ENCODE results near the gene CITED1.
"Not testable (repeated sequence)": the region's sequence is repeated elsewhere in the genome, so short reads cannot be mapped to it uniquely, and the experiment has no call there.

The CITED1 gene, protein sequence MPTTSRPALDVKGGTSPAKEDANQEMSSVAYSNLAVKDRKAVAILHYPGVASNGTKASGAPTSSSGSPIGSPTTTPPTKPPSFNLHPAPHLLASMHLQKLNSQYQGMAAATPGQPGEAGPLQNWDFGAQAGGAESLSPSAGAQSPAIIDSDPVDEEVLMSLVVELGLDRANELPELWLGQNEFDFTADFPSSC

DNA sequence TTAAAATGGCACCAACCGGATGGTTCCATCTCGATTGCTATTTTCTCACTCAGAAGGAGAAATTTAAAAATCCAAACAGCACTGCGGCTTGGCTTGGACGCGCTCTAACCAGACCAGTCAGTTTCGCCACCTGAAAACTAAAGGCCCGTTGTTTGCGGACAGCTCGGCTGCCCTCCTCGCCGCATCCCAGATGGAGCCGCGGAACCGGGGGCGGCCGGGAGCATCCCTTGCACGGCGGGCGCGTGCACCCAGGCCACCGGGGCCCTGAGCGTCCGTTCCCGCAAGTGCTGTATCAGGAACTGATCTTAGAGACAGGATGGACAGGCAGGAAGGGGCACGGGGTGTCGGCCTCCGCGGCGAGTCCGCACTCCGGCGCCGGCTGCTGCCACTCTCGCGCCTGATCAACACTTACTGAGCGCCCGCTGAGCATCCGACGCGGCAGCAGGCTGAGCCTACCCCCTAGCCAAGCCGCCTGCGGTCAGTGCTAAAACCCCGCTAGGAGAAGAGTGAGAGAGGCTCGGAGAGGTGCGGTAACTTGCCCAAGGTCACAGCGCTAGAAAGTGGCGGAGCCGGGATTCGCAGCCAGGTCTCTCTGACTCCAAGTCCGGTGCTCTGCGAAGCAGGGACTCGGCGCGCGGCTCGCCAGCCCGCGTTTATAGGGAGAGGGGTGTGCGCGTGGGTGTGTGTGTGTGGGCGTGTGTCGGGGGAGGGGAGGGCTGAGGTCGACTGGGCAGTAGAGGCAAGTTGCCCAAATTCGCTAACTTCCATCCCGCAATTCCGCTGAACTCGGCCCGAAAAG is at the start of gene CITED1:
TSS of gene CITED1 (minus strand) at position 629 of the 799 bp plus-strand sequence. CDS start 3,045 bp downstream, outside the sequence.
- DNase-seq: no peak

DNA sequence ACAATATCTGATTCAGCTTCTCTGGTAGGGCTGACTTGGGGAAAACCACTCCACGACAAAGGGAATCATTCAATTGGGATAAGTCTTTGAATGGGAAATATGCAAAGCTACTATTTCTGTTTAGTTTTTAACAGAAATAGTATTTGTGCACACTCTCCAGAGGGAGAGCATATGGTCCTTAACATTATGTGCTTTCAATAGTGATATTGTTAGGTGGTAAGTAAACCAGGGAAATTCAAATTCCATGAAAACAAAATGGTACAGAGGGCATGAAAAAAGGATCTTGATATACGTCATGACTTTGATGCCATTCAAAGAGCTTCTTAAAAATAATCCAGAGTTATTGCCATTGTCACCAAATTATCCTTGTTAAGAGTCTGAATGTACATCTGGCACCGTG is 47.1 kb upstream of the CITED1 start:
- no peak for DNase-seq

DNA sequence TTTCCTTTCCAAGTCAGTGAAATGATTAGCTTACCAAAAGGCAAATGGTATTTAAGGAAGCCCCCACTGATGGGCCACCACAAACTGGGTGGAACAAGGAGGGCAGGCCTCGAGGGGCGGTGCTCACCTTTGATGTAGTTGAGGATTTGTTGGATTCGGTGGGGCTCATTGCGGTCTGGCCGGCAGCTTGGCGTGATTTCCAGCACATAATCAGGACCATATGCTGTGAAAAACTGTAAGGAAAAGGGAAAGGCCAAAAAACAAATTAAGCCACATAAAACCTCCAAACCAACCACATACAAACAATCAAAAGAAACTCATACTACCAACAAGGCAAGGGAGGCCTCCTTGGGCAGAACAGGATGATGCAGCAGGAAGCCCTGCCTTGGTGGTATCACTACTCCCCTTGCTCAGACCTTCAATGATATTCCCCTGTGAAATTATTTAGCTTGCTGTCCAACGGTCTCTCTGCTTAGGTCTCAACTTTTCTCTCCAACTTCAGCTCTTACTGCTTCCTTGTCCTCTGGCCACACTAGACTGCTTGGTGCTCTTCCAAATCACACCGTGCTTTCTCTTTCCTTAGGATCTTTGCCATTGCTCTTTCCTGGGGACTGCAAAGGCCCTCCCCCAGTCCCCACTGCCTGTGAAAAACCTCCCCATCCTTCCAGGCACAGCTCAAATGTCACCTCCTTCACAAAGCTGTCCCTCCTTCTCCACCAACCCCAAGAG is 46.1 kb upstream of the CITED1 start:
- DNase-seq: no peak

DNA sequence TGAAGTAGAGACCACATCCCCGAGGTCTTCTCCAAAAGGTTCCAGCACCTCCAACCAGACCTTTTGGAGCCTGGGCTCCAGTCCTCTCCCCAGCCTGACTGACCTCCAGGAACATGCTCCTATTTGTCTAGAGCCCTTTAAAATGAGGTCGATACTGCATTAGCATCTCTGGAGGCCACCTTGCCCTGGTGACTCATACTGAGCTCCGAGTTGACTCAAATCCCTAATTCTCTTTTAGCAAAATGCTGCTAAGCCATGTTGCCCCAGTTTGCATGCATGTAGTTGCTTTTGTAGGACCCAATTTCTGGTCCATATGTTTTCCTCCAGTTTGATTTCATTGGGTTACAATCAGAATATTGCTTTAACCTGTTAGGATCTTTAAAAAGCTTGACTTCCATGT is 43.5 kb upstream of the CITED1 start:
- DNase-seq: no peak

DNA sequence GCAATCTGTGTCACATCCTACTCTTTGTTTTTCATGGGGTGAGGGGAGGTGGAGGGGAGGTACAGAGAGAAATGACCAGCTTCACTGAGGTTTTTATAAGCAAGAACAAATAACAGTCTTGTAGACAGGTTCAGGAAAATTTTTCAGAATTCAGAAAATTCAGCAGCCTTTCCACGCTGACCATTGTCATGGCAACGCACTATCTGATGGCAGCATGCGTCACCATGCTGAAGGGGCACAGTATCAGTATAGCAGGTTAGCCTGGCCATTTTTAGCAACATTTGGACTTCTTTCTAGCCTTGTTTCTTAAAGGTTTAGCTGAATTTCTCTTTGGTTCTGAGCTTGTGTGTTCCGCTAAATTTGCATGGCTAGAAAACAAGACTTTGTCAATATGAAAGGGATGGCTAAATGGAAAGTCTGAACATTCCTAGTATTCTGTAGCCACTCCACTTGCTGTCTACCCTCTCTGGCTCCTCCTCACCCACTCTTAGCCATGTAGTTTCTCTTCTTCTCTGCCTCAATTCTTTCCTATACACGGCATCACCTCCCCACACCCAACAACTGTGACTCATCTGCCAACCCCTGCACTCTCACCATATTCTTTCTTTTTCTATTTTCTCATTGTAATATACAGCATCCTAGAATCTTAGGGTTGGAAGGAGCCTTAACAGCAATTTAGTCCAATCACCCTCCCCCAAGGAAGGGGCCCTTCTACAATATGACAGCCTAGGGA is 42.7 kb upstream of the CITED1 start:
- DNase-seq: no peak

DNA sequence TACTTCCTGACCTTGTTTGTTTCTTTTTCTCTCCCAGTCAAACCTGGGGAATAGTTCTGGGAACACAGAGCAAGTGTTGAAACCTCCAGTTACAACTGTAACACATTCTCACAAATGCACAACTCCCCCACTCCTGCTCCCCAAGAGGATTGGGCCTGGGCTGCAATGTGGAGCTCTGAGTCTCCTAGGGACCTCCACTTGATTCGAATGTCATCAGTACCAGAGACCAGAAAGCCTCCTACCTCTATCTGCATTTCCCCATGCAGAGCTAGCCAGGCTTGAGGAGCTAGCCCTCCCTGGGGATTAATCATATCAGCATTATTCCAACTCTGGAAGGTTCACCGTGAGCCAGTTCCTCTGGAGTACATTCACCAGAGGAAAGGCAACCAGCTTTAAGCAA is 41.7 kb upstream of the CITED1 start:
- DNase-seq: no peak

DNA sequence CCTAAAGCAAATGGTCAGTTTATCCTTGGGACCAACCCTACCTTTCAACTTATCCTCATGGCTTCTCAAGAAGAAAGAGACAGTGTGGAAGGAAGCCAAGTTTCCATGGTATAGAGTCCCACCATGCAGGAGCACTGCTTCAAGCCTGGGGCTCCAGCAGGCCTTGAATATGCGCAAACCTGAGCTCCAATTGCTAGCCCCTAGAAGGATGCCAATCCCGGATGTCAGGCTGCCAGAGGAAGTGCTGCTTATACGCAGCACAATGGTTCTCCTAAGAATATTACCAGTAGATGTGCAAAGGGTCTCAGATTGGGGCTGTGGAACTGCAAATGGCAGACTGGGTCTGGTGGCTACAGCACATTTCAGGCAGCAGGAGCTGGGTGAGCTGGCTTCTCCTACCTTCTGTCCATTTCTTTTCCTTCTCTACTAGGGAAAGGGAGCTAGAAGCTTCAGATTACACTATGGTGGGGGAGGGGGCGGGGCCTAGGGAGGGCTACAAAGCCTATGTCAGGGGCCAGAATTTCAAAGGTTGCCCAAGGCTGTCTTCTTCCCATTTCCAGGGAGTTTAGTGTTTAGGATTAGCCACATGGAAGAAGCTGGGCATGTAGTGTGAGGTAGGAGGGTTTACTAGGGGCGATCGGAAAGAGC is 40.7 kb upstream of the CITED1 start:
- DNase-seq: no peak

DNA sequence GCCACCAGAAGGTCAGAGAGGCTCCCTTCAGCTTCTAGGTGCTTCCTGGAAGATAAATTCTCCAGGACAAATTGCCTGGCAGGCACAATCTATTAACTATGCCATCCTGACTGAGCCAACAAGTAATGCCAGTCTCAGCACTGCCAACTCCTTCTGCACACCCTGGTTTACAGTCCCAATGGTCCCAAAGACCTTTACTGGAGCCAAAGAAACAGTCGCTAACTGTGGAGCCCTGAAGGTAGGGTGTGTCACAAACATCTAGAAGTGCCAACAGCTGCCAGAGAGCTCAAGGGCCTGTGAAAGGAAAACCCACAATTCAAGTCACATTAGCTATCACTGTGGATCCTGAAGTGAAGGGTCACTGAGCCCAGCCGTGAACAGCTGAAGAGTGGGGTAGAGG is 34.9 kb upstream of the CITED1 start:
- DNase-seq: no peak

DNA sequence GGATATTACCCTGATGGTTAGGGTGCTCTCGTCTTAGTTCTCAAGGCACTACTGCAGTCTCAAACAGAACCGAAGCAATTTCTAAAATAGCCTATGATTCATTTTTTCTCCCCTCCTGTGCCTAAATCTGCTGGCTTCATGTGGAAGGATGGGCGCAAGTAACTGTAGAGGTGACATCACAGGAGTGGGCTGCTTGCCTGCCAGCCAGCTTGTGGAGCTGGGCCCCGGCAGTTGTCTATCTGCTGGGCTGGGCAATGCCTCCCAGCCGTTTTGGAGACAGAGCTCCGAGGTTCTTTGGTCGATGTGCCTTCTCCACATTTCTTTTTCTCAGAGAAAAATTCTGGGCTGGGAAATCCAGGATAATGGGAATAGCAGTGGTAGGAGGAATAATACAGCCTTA is 34.3 kb upstream of the CITED1 start:
- DNase-seq: no peak

DNA sequence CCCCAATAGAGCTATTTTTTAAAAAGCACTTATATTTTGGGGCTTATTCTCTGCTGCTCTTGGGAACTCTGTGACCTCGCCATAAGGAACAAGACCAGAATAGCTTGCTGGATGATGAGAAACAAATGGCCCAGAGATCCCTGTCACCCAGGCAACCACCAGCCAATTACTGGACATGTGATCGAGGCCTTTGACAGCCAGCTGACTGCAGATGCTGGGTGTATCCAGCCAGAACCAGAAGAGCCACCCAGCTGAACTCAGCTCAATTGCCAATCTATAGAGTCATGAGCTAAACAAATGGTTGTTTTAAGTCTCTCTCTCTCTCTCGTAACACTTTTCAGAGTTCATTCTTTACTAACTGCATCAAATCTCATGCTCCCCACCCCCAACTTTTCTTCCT is 24.4 kb upstream of the CITED1 start:
- no peak for DNase-seq

DNA sequence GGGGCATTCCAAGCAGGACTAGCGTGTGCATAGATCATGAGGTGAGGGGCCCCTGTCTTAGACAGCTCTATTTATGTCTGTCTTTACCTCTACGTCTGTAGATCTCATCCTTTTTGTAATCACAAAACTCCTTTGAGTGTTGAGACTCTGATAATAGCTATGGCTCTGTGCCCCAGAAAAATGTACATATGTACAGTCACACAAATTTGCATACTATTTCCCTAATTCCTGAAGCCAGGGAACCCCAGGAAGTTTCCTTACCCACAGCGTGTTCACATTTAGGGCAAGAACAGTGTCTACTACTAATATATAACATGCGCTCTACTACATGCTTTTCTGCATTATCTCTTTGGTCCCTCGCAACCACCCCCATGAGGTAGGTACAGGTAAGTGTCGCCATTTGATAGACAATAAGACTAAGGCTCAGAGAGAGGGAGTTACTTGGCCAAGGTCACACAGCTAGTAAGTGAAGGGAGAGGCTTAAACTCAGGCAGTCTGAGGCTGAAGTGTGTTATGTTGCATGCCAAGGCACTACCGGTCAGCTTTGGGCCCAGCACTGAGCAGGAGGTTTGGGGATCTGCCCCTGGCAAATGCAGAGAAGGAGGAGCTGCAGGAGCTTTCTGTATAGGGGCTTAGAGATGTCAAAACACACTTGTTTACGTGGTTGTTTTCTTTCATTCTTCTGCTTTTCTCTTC is 21.0 kb upstream of the CITED1 start:
- DNase-seq: no peak

DNA sequence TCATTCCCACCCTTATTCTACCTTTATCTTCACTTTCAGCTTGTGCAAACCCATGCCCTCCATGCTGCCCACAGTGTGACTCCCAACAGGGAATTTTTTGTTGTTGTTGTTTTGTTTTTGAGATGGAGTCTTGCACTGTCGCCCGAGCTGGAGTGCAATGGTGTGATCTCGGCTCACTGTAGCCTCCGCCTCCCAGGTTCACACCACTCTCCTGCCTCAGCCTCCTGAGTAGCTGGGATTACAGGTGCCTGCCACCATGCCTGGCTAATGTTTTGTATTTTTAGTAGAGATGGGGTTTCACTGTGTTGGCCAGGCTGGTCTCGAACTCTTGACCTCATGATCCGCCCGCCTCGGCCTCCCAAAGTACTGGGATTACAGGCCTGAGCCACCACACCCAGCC is 13.9 kb upstream of the CITED1 start:
- DNase-seq: not testable (repeated sequence)

DNA sequence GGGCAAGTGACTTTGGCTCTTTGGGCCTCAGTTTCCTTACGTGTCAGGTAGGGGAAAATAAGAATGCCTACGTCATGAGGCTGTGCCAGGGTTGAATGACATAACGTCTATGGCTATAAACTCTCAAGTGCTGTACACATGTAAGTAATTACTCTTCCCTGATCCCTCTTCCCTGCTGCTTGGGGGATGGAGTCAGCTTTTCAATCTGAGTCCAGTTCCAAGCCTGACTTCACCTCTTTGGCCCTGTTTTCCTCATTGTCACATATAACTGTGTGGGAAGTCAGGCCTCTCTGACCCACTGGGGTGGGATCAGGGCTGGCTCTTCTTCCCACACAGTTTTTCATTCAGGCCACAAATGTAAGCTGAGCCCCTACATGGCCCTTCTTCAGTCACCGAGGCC is 11.4 kb upstream of the CITED1 start:
- DNase-seq: no peak

DNA sequence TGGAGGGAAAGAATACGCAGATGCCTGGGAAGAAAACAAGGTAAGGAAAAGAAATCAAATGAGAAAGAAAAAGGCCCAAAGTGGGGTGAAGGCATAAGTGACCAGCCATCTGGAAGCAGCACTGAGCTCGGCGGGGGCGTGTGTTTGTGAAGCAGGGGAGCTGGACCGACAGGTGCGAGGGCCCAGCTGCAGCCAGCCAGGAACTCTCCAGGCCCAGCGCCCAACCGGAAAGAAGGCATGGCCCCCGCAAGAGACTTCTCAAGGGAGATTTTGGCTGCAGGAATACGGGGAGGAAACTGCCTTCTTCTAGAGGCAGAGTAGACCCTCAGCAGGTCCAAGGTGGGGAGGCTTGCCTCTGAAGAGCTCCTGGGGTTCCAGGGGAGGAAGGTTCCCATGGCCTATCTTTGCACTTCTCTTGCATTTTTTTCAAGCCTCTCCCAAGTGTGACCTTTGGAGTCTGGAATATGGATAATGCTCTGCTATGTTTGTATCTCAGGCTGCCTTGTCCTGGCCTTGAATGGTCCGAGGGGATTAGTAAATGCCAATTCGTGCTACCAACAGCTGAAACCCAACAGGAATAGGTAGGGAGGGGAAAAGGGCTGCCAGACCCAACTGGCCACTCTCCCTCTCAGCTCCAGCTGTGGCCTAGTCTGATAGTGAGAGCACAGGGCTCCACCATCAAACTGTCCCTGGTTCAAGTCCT is 10.8 kb upstream of the CITED1 start:
- DNase-seq: no peak

DNA sequence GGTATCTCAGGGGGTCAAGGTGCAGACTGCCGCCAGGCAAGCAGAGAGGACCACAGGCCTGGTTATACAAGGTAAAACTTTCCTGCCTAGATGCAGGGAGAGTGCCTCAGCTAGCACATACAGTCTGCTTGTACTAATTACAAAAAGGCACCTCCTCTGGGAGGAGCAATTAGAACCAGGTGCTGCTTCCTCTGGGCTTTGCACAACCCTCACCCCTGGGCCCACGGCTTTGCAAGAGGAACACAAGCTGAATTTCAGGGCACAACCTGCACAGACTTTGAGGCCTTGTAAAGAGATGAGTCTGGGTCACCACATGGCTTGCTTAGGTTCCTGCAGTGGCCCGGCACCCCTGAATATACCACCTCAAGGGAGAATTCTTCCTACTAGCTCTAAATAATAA is 9.2 kb upstream of the CITED1 start:
- no peak for DNase-seq

DNA sequence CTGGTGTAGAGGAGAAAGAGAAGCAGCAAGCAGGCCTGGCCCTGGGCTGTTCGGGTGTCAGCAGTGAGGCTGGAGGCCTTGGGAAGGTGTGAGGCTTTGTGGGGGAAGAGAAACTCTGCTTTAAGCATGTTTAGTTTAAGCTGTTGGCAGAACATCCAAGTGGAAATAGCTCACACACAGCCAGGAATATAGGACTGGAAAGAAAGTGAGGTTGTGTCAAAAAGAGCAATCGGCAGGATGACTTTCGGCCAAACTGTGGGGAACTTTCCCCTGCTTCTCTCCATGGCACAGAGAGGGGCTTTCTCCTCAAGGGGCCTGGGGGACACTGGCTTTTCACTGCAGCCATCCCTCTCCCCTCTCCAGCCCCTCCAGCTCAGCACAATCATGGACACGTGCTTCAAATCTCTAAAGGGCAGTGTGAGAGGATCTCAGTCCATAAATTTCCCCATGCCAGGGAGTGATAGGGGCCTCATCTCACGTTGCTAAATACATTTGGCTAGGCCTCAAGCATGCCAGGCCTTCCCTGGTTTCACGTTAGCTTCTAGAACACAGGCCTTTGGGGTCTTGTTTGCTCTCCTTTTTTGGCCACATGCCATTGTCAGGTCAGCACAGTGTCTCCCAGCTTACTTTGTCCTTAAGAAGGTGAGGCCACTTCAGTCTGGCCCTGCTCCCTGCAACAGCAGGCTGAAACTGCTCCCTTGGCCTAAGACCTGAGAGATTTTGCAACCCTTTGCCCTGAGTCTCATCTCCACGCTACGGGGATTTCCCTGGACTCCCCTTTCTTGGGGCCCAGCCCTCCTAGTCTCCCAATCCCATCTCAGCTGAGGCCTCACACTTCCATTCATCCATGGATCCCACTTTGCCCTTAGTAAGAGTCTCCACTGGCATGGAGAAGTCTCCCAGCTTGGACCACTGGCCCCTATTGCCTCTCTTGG is 8.3 kb upstream of the CITED1 start:
- DNase-seq: no peak

DNA sequence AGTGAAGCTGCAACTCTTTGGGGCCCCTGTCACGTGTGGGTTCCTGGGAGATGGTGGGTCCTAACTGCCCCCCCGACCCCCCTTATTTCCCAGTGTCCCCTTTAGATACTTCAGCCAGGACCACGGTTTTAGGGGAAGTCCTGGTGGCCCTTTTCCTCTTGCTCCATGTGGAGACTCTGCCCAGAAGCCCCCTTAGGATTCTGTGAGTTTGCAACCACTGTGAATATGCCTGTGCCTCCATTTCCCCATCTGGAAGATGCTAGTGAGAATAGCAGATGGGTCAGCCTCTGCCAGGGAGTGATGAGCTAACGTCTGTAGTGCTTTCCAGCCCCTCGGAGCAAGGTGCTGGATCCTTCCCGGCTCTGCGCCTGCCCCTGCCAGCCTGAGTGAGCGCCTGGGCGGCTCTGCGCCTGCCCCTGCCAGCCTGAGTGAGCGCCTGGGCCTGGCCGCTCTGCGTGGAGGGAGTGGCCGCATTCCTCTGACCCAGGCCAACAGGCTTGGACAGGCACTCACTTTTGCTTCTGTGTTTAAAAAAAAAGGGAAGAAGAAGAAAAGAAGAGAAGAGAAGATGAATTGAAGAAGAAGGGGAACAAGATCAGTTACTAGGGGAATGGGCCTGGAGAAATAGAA is 6.7 kb upstream of the CITED1 start:
- DNase-seq: no peak

DNA sequence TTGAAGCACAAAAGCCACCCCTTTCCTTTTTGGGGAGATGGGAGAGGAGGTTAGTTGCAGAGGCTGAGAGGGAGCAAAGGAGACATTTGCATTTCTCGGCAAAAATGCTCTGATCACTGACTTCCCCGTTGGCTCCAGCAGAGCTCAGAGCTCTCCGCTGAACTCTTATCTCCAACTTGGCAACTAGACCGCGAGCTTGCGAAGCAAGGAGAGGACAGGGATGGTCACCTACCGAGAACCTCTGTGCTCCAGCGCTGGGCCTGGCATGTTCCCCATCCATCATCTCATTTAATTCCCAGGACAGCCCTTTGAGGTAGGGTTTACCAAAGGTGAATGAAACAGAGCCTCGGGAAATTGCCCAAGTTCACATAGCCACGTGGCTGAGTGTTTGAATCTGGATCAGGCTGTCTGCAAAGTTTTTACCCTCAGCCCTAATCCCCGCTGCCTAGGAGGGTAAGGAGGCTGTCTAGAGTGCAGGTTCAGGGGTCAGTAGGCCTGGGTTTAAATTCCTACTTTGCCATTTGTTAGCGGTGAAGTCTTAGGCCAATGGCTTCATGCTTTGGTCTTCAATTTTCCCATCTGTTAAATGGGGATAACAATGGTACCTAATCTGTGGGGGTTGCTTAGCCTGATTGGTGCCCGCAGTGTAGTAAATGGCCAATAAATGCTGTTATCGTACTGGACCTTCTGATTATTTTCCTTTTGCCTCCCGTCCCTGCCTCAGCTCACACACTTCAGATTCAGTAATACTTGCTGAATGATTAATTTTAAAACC is 3.8 kb upstream of the CITED1 start:
- no peak for DNase-seq
